H1 (cell line): Measurements from ENCODE around the gene ULK2. TPM values are rescaled to one million over a fixed set of nuclear protein-coding genes. Genes with fewer than 3 reads are reported as not detected.

Experiments used
- CHD2 ChIP-seq: IDR thresholded peaks from 2 replicates; pipeline ENCODE4 v1.6.1; 2012; ENCODE audit warnings: low read length, improper control_type of control experiment
- GTF2F1 ChIP-seq: IDR thresholded peaks from 2 replicates; pipeline ENCODE4 v1.6.1; 2012; ENCODE audit warnings: low read depth, low read length, improper control_type of control experiment, borderline replicate concordance
- POU5F1 ChIP-seq: IDR thresholded peaks from 2 replicates; pipeline ENCODE4 v1.6.1; 2011; ENCODE audit warnings: low read depth, mild to moderate bottlenecking, low read length, moderate library complexity
- SIN3A ChIP-seq, 2 experiments: IDR thresholded peaks in 1 of 2; conservative IDR thresholded peaks in 1 of 2; 2 replicates each; pipeline ENCODE4 v1.6.1; 2011 to 2012; ENCODE audit warnings: low read length in 2 of 2, improper control_type of control experiment in 1 of 2, low read depth in 1 of 2, mild to moderate bottlenecking in 1 of 2
- TBP ChIP-seq: IDR thresholded peaks from 2 replicates; pipeline ENCODE4 v1.6.1; 2011; ENCODE audit warnings: low read depth, low read length, improper control_type of control experiment
- TEAD4 ChIP-seq: IDR thresholded peaks from 2 replicates; pipeline ENCODE4 v1.6.1; 2012; ENCODE audit warnings: low read depth, low read length, inconsistent platforms, mixed read lengths
- YY1 ChIP-seq: IDR thresholded peaks from 2 replicates; pipeline ENCODE4 v1.6.1; 2011; ENCODE audit warnings: low read depth, mild to moderate bottlenecking, low read length
- polyA plus RNA-seq, 7 experiments: library from polyadenylated mRNA; depleted of rRNA in 3 of 7; stranded (reverse) in 5 of 7; unstranded in 2 of 7; fragments of >200 nt in 5 of 7; fragments of 200-250 nt in 2 of 7; gene quantifications; 1 replicate in 5 of 7; 2 replicates in 1 of 7; 4 replicates in 1 of 7; pipeline versions ENCODE4 v1.2.1 to v1.2.3, GENCODE V29; 2011 to 2013; ENCODE audit warnings: missing spikeins in 2 of 7, mixed read lengths in 2 of 7
- total RNA-seq: library from RNA; stranded (reverse); fragmentation: NEBNext Ultra II Directional; extraction: Animal tissue kit (Norgen Biotek cat#: 25700); gene quantifications from 2 replicates; pipeline ENCODE4 v1.2.1, GENCODE V29; 2021
- TF ChIP-seq, protein P1 (sequence below): IDR thresholded peaks from 2 replicates; pipeline ENCODE4 v1.6.1; 2011; ENCODE audit warnings: low read length, improper control_type of control experiment
- TF ChIP-seq, protein P2 (sequence below): fragments of 300-600 bp; sonication (generic); IDR thresholded peaks from 2 replicates; pipeline ENCODE4 v1.7.1; 2012; ENCODE audit warnings: low read length, moderate library complexity, mild to moderate bottlenecking, inconsistent platforms; ENCODE audit not compliant: insufficient replicate concordance

Gene ULK2
- total and polyA plus RNA-seq, 2 of the 8 experiments (the other 6 are each of a cell fraction or from before 2014, with no cell fraction given): 5.3 to 9.8 TPM

DNA sequence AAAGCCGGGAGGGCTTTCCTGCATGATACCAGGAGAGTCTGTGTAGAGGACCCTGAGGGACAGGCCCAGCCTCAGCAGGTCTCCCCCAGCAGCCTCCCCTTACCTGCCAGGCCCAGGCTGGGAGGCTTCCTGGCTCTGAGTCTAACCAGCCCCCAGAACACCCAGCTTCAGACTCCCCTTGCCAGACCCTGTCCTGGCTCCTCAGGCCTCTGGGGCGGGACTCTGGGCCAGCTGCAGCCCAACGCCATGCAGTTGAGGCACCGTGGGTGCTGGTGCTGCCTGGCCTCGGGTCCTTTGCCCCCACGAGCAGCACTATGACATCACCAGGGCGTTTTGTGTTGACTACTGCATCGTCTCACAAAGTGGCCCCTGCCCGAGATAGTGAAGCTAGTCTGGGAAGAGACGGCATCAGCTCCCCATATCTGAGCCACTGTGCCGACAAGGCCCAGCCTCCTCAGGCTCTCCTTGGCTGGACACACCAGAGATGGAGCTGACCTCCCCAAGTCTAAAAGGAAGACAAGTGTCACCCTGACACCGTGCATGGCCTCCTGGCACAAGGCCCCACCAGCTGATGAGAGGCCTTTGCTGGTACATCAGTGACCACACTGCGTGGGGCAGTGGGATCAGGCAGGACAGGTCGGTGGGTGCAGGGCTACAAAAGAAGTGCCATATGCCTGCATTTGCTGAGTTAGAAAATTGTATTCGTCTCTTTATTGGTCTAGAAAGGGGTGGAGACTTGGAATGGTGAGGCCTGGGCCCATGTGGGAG is 130.2 kb downstream of the ULK2 start (continued):
- TF ChIP-seq, protein P1, sequence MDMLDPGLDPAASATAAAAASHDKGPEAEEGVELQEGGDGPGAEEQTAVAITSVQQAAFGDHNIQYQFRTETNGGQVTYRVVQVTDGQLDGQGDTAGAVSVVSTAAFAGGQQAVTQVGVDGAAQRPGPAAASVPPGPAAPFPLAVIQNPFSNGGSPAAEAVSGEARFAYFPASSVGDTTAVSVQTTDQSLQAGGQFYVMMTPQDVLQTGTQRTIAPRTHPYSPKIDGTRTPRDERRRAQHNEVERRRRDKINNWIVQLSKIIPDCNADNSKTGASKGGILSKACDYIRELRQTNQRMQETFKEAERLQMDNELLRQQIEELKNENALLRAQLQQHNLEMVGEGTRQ: no peak
- TF ChIP-seq YY1 (no peak), TEAD4 (no peak), POU5F1 (no peak), GTF2F1 (no peak), TBP (no peak), SIN3A (conservative IDR thresholded peaks at IDR 0.05 in 1 of 2, IDR thresholded peaks at IDR 0.05 in 1 of 2; ENCODE audit: low read depth in 1 of 2, low read length in 2 of 2) (no peak), CHD2 (no peak)
- TF ChIP-seq, protein P2, sequence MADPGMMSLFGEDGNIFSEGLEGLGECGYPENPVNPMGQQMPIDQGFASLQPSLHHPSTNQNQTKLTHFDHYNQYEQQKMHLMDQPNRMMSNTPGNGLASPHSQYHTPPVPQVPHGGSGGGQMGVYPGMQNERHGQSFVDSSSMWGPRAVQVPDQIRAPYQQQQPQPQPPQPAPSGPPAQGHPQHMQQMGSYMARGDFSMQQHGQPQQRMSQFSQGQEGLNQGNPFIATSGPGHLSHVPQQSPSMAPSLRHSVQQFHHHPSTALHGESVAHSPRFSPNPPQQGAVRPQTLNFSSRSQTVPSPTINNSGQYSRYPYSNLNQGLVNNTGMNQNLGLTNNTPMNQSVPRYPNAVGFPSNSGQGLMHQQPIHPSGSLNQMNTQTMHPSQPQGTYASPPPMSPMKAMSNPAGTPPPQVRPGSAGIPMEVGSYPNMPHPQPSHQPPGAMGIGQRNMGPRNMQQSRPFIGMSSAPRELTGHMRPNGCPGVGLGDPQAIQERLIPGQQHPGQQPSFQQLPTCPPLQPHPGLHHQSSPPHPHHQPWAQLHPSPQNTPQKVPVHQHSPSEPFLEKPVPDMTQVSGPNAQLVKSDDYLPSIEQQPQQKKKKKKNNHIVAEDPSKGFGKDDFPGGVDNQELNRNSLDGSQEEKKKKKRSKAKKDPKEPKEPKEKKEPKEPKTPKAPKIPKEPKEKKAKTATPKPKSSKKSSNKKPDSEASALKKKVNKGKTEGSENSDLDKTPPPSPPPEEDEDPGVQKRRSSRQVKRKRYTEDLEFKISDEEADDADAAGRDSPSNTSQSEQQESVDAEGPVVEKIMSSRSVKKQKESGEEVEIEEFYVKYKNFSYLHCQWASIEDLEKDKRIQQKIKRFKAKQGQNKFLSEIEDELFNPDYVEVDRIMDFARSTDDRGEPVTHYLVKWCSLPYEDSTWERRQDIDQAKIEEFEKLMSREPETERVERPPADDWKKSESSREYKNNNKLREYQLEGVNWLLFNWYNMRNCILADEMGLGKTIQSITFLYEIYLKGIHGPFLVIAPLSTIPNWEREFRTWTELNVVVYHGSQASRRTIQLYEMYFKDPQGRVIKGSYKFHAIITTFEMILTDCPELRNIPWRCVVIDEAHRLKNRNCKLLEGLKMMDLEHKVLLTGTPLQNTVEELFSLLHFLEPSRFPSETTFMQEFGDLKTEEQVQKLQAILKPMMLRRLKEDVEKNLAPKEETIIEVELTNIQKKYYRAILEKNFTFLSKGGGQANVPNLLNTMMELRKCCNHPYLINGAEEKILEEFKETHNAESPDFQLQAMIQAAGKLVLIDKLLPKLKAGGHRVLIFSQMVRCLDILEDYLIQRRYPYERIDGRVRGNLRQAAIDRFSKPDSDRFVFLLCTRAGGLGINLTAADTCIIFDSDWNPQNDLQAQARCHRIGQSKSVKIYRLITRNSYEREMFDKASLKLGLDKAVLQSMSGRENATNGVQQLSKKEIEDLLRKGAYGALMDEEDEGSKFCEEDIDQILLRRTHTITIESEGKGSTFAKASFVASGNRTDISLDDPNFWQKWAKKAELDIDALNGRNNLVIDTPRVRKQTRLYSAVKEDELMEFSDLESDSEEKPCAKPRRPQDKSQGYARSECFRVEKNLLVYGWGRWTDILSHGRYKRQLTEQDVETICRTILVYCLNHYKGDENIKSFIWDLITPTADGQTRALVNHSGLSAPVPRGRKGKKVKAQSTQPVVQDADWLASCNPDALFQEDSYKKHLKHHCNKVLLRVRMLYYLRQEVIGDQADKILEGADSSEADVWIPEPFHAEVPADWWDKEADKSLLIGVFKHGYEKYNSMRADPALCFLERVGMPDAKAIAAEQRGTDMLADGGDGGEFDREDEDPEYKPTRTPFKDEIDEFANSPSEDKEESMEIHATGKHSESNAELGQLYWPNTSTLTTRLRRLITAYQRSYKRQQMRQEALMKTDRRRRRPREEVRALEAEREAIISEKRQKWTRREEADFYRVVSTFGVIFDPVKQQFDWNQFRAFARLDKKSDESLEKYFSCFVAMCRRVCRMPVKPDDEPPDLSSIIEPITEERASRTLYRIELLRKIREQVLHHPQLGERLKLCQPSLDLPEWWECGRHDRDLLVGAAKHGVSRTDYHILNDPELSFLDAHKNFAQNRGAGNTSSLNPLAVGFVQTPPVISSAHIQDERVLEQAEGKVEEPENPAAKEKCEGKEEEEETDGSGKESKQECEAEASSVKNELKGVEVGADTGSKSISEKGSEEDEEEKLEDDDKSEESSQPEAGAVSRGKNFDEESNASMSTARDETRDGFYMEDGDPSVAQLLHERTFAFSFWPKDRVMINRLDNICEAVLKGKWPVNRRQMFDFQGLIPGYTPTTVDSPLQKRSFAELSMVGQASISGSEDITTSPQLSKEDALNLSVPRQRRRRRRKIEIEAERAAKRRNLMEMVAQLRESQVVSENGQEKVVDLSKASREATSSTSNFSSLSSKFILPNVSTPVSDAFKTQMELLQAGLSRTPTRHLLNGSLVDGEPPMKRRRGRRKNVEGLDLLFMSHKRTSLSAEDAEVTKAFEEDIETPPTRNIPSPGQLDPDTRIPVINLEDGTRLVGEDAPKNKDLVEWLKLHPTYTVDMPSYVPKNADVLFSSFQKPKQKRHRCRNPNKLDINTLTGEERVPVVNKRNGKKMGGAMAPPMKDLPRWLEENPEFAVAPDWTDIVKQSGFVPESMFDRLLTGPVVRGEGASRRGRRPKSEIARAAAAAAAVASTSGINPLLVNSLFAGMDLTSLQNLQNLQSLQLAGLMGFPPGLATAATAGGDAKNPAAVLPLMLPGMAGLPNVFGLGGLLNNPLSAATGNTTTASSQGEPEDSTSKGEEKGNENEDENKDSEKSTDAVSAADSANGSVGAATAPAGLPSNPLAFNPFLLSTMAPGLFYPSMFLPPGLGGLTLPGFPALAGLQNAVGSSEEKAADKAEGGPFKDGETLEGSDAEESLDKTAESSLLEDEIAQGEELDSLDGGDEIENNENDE: no peak
